HG03378 (cell line): ENCODE results near the gene MAJIN.
A peak's percentile ranks its signal among the peaks of the same experiment; 100 is the strongest.

ENCODE experiments used
- ATAC-seq: cut with Tn5 transposase; IDR thresholded peaks from one replicate; pipeline ENCODE4 v1.9.1; 2021; ENCODE audit warnings: mild to moderate bottlenecking, moderate library complexity; ENCODE audit not compliant: unreplicated experiment

Gene MAJIN

DNA sequence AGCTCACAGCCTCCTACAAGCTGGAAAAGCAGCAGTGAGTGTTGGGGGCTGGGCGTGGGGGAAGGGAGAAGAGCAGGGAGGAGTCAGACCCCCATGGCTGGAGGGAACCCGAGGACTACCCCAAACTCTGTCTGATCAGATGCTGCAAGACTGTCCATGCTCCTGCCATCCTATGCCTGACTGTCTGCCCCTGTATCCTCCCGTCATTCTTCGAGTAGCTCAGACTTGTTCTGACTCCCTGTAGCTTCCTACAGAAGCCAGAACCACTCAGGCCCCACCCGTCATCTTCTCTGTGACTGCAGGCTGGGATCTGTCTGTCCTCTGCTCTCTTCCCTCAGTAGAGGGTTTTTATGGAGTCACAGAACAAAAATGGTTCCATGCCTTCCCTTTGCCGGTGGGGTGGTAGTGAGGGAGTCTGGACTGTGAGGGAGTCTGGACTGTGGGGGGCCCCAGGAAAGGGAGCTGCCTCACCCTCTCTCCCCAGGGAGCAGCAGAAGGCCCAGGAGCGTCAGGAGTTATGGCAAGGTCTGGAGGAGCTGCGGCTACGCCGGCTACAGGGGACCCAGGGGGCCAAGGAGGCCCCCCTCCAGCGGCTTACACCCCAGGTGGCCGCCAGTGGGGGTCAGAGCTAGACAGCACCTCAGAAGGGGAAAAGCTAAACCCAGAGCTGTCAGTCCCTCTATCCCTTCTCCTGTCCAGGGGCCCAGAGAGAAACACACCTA, 38.5 kb downstream of the MAJIN start:
- no peak for ATAC-seq

DNA sequence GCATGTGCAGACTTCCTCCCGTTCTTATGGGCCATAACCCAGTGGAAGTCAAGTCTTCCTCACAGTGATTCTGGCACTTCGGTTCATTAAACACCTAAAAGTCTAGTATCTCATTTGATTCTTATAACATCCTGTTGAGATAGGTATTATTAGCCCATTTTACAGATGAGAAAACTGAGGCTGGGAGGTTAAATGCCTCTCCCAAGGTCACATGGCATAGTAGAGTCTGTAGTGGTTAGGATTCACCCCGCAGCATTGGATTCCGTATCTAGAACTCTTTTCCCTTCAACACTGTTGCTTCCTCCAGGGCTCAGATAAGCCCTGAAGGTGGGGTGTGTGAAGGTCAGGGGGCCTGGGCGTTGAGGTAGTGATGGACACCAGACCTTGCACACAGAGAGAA, 39.6 kb downstream of the MAJIN start:
- ATAC-seq: no peak

GRCh38 chr11:64931290-64931689, 40.6 kb downstream of the MAJIN start:
- no peak for ATAC-seq

DNA sequence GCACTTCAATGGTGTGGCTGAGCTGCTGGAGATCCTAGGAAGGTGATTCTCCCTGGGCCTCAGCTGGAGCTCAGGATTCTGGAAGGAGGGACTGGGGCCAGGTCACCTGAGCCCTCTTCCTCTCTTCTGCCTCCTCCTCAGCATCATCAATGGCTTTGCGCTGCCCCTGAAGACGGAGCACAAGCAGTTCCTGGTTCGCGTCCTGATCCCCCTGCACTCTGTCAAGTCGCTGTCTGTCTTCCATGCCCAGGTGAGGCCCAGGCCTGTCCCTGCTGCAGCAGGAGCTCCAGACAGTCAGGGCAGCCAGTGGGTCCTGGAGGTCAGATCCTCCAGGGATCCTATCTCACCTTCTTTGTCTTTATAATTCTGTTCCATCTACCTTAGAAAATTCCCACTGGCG, 41.6 kb downstream of the MAJIN start:
- no peak for ATAC-seq

DNA sequence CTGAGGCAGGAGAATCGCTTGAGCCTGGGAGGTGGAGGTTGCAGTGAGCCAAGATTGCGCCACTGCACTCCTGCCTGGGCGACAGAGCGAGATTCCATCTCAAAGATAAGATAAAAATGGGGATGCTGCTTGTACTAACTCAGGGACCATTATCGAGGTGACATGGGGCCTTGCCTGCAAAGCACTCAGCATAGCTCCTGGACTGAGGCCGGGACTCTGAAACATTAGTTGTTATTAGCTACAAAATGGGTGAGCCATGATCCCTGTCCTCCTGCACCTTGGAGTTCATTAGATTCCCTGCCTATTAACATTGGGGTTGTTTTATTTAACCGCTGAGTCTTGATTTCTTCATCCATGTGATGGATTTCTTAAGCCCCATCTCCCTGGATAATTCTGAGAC, 42.3 kb downstream of the MAJIN start:
- ATAC-seq: no peak

- no peak for ATAC-seq
Measured at GRCh38 chr11:64928957-64929356, 43.0 kb downstream of the MAJIN start.

GRCh38 chr11:64926689-64927088, 45.2 kb downstream of the MAJIN start:
- ATAC-seq: no peak

GRCh38 chr11:64925536-64926436, 46.1 kb downstream of the MAJIN start:
- ATAC-seq: no peak

- no peak for ATAC-seq
Measured at GRCh38 chr11:64924910-64925284, 47.0 kb downstream of the MAJIN start.

- peak; percentile 73 for ATAC-seq
Measured at GRCh38 chr11:64923944-64924909, 47.7 kb downstream of the MAJIN start, which contains the start of gene PPP2R5B. Gene PPP2R5B (plus strand): TSS chr11:64924689. CDS start chr11:64925735, 1,046 bp downstream.

GRCh38 chr11:64923151-64923661, 48.7 kb downstream of the MAJIN start:
- no peak for ATAC-seq

DNA sequence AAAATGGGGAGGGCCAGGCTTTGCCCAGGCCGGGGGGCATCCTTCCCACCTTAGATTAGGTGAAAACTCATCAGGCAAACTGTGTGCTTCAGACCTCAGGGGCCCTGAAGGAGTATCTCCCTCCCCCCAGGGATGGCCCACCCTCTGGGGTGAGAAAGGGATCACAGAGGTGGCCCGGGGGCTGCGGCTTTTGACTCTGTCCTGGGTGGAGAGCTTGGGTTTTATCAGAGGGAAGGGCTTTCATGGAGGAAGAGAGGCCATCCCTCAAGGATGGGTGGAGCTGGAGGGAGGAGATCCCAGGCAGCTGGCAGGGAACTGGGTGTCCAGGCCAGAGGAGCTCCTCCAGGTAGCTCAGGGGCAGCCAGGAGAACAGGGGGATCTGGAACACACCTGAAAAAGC, 50.5 kb downstream of the MAJIN start:
- ATAC-seq: no peak

DNA sequence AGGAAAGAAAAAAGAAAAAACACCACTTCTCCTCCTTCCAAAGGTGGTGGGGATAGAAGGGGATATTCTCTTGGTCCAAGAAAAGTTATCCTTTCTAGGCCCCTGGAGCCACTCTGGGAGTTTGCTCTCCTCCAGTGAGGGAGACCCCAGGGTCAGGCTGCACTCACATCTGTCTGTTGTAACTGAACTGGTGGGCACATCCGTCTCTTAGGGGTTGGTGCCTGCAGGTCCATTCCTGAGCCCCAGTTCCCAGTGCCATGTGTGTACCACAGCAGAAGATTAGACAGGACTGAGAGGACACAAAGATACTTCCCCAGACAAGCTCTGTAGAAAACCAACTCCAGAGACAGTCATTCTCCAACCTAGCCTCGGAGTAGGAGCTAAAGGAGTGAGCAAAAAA, 51.8 kb downstream of the MAJIN start:
- ATAC-seq: no peak

GRCh38 chr11:64919627-64920026, 52.3 kb downstream of the MAJIN start:
- ATAC-seq: no peak

GRCh38 chr11:64918017-64918416, 53.9 kb downstream of the MAJIN start:
- ATAC-seq: no peak

- ATAC-seq: no peak
Measured at GRCh38 chr11:64917663-64917995, 54.3 kb downstream of the MAJIN start.

DNA sequence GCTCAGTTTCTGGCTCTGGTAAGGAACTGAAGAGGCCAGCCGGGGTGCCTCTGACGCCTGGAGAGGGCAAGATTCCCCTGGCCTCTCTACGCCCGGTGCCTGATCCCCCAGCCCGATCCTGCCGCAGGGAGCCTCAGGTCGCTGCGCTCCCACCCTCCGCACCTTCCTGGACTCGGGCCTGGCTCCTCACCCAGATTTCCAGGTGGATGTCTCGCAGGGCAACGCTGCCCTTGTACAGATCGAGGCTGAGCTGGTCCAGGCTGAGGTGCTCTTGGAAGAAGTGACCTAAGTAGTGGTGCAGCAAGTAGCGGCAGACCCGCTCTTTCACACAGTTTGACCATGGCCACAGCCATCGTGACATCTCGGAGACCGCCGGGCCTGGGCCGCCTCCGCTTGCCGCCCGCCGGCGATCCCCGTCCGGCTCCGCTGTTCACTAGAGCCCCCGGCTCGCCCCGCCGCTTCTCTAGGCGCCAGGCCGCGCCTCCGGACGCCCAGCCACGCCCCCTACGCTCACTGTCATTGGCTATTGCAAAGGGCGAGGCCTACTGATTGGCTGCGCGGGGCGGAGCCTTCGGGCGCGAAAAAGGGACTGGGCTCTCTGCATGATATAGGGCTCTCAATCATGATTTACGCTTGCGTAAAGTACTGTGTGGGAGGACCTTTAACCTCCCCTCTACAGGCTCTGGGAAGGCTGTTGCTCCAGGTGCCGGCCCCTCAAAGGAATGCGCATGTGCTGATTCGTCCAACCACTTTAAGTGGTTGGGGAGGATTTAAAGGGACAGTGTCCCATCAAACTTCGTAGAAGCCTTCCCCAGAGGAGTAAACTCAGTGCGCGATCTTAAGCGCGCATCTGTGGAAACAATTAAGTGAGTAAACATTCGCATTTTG, 54.9 kb downstream of the MAJIN start, which contains the start of gene ATG2A:
Gene ATG2A, minus strand, starts transcription at position 435 of the 888 bp plus-strand sequence. Its CDS starts 74 bp downstream, at position 361.
- ATAC-seq: peak; percentile 91

DNA sequence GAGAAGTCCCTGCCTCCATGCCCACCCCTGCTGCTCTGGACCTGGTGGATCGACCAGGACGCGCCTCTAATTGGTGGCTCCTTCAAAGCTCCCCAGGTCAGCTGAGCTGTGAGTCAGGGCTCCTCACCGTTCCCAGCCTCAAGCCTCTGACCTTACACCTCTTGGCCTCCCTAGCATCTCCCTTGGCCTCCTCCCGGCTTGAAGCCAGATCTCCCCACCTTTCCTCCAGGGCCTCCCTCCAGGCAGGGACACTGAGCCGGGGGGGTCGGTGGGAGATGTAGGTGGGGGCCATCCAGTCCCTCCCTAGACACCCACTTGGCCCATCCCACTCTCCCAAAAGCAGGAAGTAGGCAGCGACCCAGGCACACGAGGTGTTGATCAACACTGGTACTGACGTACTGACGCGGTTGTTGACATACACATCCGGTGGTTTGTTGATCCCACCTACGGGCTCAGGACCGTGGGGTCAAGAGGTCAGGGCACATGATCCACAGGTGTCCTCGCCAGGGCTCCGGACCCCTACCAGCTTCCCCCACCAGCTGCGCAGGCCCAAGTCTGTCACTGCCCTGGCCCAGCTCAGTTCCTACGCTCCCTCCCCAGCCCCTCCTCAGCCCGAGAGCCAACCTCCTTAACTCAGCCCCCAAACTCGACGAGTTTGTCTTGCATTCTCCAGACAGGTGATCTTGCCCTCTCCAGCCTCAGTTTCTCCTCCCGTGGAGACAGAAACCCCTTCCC, 55.7 kb downstream of the MAJIN start:
- no peak for ATAC-seq

GRCh38 chr11:64915376-64915887, 56.5 kb downstream of the MAJIN start:
- no peak for ATAC-seq
